ENCODE measurements around the gene ZKSCAN5.

Gene ZKSCAN5

DNA sequence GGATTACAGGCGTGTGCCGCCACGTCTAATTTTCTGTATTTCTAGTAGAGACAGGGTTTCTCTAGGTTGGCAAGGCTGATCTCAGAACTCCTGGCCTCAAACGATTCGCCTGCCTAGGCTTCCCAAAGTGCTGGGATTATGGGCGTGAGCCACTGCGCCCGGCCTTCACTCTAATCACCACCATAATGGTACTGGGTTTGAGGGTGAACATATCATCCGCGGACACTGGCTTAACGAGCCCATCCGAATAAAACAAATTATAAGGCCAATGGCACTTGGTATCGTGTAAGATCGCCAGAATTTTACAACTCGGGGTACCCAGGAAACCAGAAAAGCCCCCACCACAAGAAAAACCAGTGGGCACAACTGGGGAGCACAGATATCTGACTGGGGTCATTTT lies 46.9 kb downstream of the ZKSCAN5 start:
- peak; percentile 8 for ATAC-seq (replicated peaks)
- H3K36me3 Mint-ChIP-seq (ENCODE audit: insufficient read depth), result peaks cover 16% of the 10 kb centered on the region
- H3K4me3 Mint-ChIP-seq, result peak overlapping the region; percentile 91 to 93
- DNase-seq, result no peak
- no peaks in the 10 kb centered on the region for H3K9me3 Mint-ChIP-seq
- H3K27me3 Mint-ChIP-seq, result no peaks in the 10 kb centered on the region
- peak overlapping the region; percentile 97 to 98 for H3K27ac Mint-ChIP-seq
- H3K4me1 Mint-ChIP-seq (ENCODE audit: low read depth in 2 of 2), result peaks cover 22 to 26% of the 10 kb centered on the region in 2 donors

DNA sequence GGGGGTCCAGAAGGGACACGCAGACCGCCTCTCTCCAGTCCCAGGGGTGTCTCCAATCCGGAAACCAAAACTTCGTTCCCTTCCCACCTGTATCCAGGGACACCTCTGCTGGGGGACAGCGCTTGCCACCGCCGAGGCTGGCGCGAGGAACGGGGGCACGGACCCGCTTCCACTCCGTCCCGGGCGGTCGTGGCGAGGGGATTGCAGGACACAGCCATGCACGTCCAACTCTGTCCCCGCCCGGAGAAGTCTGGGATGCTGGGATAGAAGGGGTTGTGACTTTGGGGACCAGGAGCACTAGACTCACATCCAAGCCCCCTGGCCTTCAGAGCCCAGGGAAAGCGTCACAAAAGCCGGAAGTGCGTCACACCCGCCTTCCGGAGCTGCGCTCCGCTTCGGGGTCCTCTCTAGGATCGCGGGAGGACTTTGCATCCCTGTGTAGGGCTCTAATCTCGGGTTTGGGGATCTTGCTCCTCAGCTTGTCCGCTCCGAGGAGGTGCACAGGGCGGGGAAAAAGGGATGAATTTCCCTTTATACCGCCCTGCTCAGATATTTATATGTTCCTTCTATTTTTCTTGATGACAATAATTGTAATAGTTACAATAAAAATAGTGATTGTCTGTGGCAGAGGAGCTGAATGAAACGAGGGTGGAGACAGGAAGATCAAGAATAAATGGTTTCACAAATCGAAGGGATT lies 47.5 kb downstream of the ZKSCAN5 start, which contains the start of gene FAM200A:
Gene FAM200A (minus strand): TSS at position 348 of the 697 bp plus-strand sequence. CDS start 3,707 bp downstream, outside the sequence.
- Mint-ChIP-seq H3K36me3 (ENCODE audit: insufficient read depth) (peaks cover 16% of the 10 kb centered on the region), H3K9me3 (no peaks in the 10 kb centered on the region), H3K4me3 (peak within 1 kb of the TSS; percentile 91 to 93), H3K27me3 (no peaks in the 10 kb centered on the region), H3K27ac (peak within 1 kb of the TSS; percentile 97 to 98), H3K4me1 (ENCODE audit: low read depth in 2 of 2) (peaks cover 22 to 26% of the 10 kb centered on the region in 2 donors)
- ATAC-seq (replicated peaks) (peak; percentile 100), DNase-seq (peak; percentile 75 to 80 (median 78))

DNA sequence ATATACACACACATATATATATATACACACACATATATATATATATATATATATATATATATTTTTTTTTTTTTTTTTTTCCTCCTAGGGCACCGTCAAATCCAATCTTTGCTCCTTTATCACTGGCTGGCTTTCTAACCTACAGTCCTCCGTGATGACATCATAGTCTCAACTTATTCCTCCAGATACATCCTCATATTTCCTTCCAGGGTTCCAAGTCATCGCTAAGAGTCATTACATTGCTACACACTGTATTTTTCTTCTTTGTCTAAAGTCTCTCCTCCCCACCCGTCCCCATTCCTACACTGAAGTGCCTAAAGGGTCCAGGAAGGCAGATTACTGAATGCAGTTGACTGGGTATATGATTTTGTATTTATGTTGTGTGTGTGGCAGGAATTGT lies 48.6 kb downstream of the ZKSCAN5 start:
- peak overlapping the region; percentile 14 to 91 for H3K4me3 Mint-ChIP-seq
- ATAC-seq (replicated peaks), result no peak
- H3K9me3 Mint-ChIP-seq, result no peaks in the 10 kb centered on the region
- peaks cover 30 to 34% of the 10 kb centered on the region in 2 donors for H3K4me1 Mint-ChIP-seq (ENCODE audit: low read depth in 2 of 2)
- H3K27ac Mint-ChIP-seq, result no peak overlapping the region
- H3K36me3 Mint-ChIP-seq (ENCODE audit: insufficient read depth), result peaks cover 23% of the 10 kb centered on the region
- no peak for DNase-seq
- no peaks in the 10 kb centered on the region for H3K27me3 Mint-ChIP-seq

DNA sequence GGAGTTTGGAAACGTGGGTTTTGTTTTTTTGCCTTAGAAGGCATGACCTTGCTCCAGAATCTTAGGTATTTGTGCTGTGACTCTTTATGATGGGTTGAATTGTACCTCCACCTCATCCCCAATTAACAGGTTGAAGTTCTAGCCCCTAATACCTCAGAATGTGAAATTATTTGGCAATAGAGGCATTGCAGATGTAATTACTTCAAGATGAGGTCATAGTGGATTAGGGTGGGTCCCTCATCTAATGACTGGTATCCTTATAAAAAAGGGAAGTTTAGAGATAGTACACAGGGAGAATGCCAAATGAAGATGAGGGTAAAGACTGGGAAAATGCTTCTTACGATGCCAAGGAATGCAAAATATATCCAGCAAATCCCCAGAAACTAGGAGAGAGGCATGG lies 50.5 kb downstream of the ZKSCAN5 start:
- DNase-seq (no peak), ATAC-seq (replicated peaks) (no peak)
- Mint-ChIP-seq H3K4me3 (no peak overlapping the region), H3K27me3 (no peaks in the 10 kb centered on the region), H3K27ac (peak overlapping the region in 1 of 2 donors; percentile 47), H3K9me3 (no peaks in the 10 kb centered on the region), H3K4me1 (ENCODE audit: low read depth in 2 of 2) (peaks cover 33% of the 10 kb centered on the region in 2 donors), H3K36me3 (ENCODE audit: insufficient read depth) (peaks cover 35% of the 10 kb centered on the region)

DNA sequence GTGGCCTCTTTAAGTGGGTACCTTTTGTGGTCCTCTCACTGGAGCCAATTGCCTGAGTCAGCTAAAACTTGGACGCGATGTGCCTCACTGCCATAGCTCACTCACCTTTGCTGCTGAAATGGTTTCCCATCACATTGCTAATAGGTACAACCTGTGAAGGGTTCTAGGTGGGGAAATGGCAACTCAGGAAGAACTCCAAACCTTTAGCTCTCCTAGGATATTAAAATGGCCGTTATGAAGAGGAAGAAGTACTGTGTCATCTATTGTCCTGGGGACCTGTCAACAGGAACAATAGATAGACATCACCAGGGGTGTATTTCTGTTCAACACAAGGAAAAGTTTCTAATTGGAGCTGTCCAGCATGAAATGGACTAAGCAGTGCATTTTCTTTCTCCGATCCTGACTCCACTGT lies 52.7 kb downstream of the ZKSCAN5 start:
- Mint-ChIP-seq H3K4me1 (ENCODE audit: low read depth in 2 of 2) (peaks cover 36 to 40% of the 10 kb centered on the region in 2 donors), H3K4me3 (peak overlapping the region; percentile 92 to 93), H3K36me3 (ENCODE audit: insufficient read depth) (peaks cover 48% of the 10 kb centered on the region), H3K27me3 (no peaks in the 10 kb centered on the region), H3K27ac (peak overlapping the region; percentile 96 to 98), H3K9me3 (no peaks in the 10 kb centered on the region)
- DNase-seq, result no peak
- no peak for ATAC-seq (replicated peaks)

DNA sequence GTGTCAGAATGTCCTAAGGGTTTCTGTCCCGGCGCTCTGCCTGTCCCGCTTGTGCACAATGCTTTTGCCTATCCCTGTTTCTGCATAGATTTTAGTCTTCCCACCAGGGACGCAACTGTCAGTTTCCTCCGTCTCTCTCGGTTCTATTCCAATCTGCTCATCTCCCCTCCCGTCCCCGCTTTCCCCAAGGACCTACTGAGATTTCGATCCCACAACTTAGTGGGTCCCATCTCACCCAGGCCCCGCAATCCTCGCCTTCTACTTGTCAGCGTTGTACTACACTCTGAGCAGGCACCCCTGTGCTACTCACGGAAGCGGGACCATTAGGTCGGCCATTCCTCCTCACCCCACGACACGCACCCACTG lies 53.5 kb downstream of the ZKSCAN5 start:
- peaks cover 53% of the 10 kb centered on the region for H3K36me3 Mint-ChIP-seq (ENCODE audit: insufficient read depth)
- no peaks in the 10 kb centered on the region for H3K27me3 Mint-ChIP-seq
- peaks cover 40 to 43% of the 10 kb centered on the region in 2 donors for H3K4me1 Mint-ChIP-seq (ENCODE audit: low read depth in 2 of 2)
- H3K27ac Mint-ChIP-seq, result peak overlapping the region; percentile 96 to 98
- DNase-seq (no peak), ATAC-seq (replicated peaks) (peak; percentile 61)
- peak overlapping the region; percentile 92 to 93 for H3K4me3 Mint-ChIP-seq
- H3K9me3 Mint-ChIP-seq, result no peaks in the 10 kb centered on the region

DNA sequence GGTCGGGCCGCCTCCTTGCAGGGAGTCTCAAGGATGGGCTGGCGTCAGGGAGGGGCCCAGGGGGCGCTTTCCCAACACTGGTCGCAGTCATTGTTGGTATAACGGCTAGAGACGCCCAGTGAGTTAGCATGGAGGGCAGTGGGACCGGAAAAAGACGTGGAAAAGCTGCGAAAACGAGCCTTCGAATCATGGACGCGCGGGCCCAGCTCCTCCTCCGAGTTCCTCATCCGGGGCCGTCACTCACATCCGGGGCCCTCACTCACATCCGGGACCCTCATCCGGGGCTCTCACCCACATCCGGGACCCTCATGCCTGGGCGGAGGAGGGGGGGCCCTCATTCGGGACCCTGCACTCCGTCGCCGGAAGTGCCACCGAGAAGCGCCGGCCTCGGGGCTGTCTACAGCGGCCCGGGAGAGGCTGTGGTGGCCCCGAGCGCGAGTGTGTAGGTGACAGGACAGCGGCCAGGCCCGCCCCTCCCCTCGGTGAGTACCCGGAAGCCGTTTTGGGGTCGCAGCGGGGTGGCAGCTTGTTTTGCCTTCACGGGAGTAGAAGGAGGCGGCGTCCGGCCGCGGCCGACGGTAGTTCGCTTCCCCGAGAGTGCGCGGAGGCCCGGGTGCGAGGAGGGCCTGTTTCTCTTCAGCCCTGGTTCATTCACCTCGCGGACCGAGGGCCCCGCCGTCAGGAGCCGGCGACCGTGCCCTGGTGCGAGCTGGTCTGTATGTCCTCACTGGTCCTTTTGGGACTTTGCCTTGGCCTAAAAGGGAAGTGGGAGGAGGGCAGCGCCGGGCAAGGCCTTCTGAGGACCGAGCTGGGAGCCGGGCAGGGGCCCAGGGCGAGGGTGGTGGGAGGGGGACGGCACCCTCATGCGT lies 54.1 kb downstream of the ZKSCAN5 start, which contains the start of gene ZNF655:
Gene ZNF655 (plus strand): TSS at position 337 of the 869 bp plus-strand sequence. CDS start 1,918 bp downstream, outside the sequence.
- H3K27ac Mint-ChIP-seq, result peak within 1 kb of the TSS; percentile 96 to 98
- H3K4me1 Mint-ChIP-seq (ENCODE audit: low read depth in 2 of 2), result peaks cover 36 to 42% of the 10 kb centered on the region in 2 donors
- DNase-seq (peak; percentile 91 to 95 (median 95)), ATAC-seq (replicated peaks) (peak; percentile 88)
- peaks cover 59% of the 10 kb centered on the region for H3K36me3 Mint-ChIP-seq (ENCODE audit: insufficient read depth)
- no peaks in the 10 kb centered on the region for H3K9me3 Mint-ChIP-seq
- H3K27me3 Mint-ChIP-seq, result no peaks in the 10 kb centered on the region
- peak within 1 kb of the TSS; percentile 92 to 93 for H3K4me3 Mint-ChIP-seq

DNA sequence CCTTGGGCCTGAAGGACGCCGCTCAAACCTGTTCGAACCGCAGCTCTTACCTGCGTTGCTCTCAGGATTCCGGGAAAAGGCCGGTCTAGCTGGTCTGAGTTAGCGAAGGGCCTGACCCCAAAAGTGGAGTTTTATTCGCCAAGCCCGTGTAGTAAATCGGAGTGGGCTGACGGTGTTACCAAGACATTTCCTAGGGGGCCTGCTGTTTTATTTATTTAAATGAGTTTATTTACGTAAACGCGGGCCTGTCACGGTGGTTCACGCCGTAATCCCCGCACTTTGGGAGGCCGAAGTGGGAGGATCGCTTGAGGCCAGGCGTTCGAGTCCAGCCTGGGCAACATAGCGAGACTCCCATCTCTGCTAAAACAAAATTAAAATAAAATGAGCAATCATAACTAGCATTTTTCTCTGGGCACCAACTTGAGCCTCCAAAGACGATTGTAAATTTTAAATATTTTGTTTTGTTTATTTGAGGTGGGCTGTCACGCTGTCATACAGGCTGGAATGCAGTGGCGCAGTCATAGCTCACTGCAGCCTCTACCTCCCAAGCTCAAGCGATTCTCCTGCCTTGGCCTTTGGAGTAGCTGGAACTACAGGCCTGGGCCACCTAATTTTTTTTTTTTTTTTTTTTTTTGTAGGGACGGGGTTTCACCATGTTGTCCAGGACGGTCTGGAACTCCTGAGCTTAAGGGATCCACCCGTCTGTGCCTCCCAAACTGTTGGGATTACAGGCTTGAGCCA lies 54.9 kb downstream of the ZKSCAN5 start:
- Mint-ChIP-seq H3K4me1 (ENCODE audit: low read depth in 2 of 2) (peaks cover 43 to 50% of the 10 kb centered on the region in 2 donors), H3K36me3 (ENCODE audit: insufficient read depth) (peaks cover 62% of the 10 kb centered on the region), H3K27ac (peak overlapping the region; percentile 96 to 98), H3K4me3 (peak overlapping the region; percentile 92 to 93), H3K27me3 (no peaks in the 10 kb centered on the region), H3K9me3 (no peaks in the 10 kb centered on the region)
- ATAC-seq (replicated peaks) (no peak), DNase-seq (no peak)

DNA sequence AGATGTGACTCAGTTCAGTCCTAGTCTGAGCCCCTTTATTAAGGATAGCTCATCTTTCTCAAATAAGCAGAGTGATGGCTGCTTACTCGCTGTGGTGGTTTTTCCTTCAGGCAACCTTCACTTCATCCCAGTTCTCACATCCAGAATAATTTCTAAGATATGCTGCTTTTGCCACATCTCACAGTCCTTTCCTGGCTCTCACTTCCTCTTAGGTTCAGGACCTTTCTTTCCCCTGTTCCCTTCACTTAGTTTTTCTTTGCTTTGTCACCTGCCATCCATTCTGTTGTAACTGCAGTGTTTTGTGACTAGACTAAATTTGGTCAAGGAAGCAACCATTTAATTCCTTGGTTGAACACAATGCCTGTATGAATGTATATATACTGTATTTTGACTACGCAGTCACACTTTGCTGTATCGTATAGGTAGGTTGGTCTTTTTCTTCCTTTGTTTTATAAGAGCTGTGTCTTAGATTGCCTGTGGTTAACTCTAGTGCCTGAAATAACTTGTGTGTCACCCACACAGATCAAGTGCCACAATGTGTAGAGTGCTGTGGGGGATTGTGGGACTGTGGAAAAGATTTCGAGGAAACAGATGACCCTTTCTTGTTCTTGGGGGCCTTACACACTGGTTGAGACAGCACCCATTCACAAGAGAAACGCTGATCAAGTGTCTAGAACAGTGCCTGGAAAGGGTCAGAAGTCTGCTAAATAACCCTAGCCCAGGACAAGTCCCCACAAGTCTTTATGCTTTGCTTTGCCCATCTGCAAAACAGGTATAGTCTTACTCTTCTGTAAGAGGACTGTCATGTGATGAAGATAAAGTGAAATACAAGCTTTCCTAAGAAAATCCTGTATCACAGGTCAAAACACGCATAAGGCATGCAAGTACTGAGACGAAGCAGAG lies 56.6 kb downstream of the ZKSCAN5 start:
- Mint-ChIP-seq H3K36me3 (ENCODE audit: insufficient read depth) (peaks cover 75% of the 10 kb centered on the region), H3K4me3 (peak overlapping the region in 1 of 2 donors; percentile 92)

DNA sequence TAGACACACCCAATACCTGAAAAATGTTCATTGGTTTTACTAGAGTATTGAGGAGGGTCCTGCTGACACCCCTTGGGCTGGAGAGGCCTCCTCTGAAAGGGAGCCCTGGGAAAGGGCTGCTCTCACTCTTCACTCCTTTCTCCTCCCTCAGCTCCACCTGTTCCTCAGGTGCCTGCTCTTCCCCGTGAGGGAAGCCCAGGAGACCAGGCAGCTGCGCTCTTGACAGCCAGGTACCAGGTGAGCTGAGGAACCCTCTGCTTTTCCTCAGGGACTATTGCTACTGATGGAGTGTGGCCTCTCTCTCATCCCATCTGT lies 57.2 kb downstream of the ZKSCAN5 start:
- H3K27me3 Mint-ChIP-seq, result no peaks in the 10 kb centered on the region
- no peak overlapping the region for H3K4me3 Mint-ChIP-seq
- no peak for ATAC-seq (replicated peaks)
- no peaks in the 10 kb centered on the region for H3K9me3 Mint-ChIP-seq
- peaks cover 38 to 57% of the 10 kb centered on the region in 2 donors for H3K4me1 Mint-ChIP-seq (ENCODE audit: low read depth in 2 of 2)
- H3K36me3 Mint-ChIP-seq (ENCODE audit: insufficient read depth), result peaks cover 75% of the 10 kb centered on the region
- no peak for DNase-seq
- H3K27ac Mint-ChIP-seq, result peak overlapping the region in 1 of 2 donors; percentile 78

More for the DNA sequence above, 56.6 kb downstream of the ZKSCAN5 start:
- H3K27ac Mint-ChIP-seq, result peak overlapping the region; percentile 86 to 98
- H3K27me3 Mint-ChIP-seq, result no peaks in the 10 kb centered on the region
- H3K9me3 Mint-ChIP-seq, result no peaks in the 10 kb centered on the region
- no peak for ATAC-seq (replicated peaks)
- H3K4me1 Mint-ChIP-seq (ENCODE audit: low read depth in 2 of 2), result peaks cover 38 to 55% of the 10 kb centered on the region in 2 donors
- DNase-seq, result no peak

DNA sequence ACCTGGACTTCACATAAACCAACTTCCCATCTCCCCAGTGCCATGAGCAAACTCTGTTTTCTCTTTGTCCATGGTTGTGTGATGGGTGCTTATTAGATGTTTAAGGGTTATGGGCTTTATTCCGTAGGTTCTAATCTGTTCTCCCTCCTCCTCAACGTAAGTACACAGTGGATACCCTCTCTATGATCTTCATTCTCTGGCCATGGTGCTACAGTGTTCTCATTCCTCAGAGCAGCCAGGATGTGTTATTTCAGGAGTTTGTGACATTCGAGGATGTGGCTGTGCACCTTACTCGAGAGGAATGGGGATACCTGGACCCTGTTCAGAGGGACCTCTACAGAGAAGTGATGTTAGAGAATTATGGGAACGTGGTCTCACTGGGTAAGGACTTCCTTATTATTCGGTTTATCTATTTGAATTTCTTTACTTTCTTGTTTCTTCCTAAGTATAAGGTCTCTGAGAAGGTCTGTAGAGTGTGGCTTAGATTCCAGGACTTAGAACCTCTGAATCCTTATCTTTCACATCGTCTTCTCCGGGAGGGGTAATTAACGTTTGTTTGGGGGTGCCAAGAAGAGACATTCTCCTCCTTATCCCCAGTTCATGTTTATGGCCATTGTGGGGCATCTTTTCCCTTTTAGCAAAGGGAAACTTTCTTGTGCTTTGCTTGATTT lies 57.8 kb downstream of the ZKSCAN5 start:
- Mint-ChIP-seq H3K4me1 (ENCODE audit: low read depth in 2 of 2) (peaks cover 36 to 56% of the 10 kb centered on the region in 2 donors), H3K9me3 (no peaks in the 10 kb centered on the region)

DNA sequence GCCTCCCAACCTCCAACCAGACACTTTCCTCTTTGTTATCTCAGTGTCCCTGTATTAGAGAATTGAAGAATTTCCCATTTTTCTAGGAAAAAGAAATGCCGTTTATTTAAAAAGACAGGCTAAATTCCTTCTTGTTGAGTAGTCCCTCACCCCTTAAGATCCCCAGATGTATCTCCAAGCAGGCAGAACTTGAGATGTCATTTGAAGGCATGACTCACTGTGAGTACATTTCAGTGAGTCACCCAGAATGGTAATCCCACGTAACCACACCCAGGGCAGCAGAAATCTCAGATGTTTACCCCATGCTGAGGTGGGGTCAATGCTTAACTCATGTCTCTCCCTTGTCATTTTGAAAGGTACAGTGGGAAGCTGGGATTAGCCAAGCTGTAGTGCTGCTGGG lies 58.4 kb downstream of the ZKSCAN5 start:
- peaks cover 32 to 51% of the 10 kb centered on the region in 2 donors for H3K4me1 Mint-ChIP-seq (ENCODE audit: low read depth in 2 of 2)
- no peaks in the 10 kb centered on the region for H3K9me3 Mint-ChIP-seq
- H3K36me3 Mint-ChIP-seq (ENCODE audit: insufficient read depth), result peaks cover 75% of the 10 kb centered on the region
- H3K4me3 Mint-ChIP-seq, result no peak overlapping the region
- DNase-seq (no peak), ATAC-seq (replicated peaks) (no peak)
- peak overlapping the region in 1 of 2 donors; percentile 78 for H3K27ac Mint-ChIP-seq
- no peaks in the 10 kb centered on the region for H3K27me3 Mint-ChIP-seq

More for the DNA sequence above, 57.8 kb downstream of the ZKSCAN5 start:
- H3K4me3 Mint-ChIP-seq, result no peak overlapping the region
- H3K36me3 Mint-ChIP-seq (ENCODE audit: insufficient read depth), result peaks cover 75% of the 10 kb centered on the region
- DNase-seq (no peak), ATAC-seq (replicated peaks) (no peak)
- H3K27me3 Mint-ChIP-seq, result no peaks in the 10 kb centered on the region
- H3K27ac Mint-ChIP-seq, result peak overlapping the region in 1 of 2 donors; percentile 78
